Endothelial cell (in vitro differentiated cells): ENCODE data around the gene IPO4. TPM values are rescaled to one million over a fixed set of nuclear protein-coding genes. Genes with fewer than 3 reads are reported as not detected.

Experiments used
- DNase-seq: peaks from one replicate; pipeline ENCODE4 v3.0.0; 2021; ENCODE audit warnings: low spot score
- H3K27ac Mint-ChIP-seq: one replicate; pipeline ENCODE4 v1.8.0; 2021; ENCODE audit warnings: mixed read lengths, inconsistent platforms; ENCODE audit not compliant: unreplicated experiment
- H3K27me3 Mint-ChIP-seq: one replicate; pipeline ENCODE4 v1.8.0; 2021; ENCODE audit warnings: mild to moderate bottlenecking, moderate library complexity, mixed read lengths, inconsistent platforms; ENCODE audit not compliant: unreplicated experiment
- H3K36me3 Mint-ChIP-seq: one replicate; pipeline ENCODE4 v1.8.0; 2021; ENCODE audit warnings: mild to moderate bottlenecking, low read depth, mixed read lengths, inconsistent platforms; ENCODE audit not compliant: unreplicated experiment
- H3K4me1 Mint-ChIP-seq: one replicate; pipeline ENCODE4 v1.8.0; 2021; ENCODE audit warnings: mild to moderate bottlenecking, mixed read lengths, inconsistent platforms; ENCODE audit not compliant: unreplicated experiment
- H3K4me3 Mint-ChIP-seq: one replicate; pipeline ENCODE4 v1.8.0; 2021; ENCODE audit warnings: mild to moderate bottlenecking, mixed read lengths, inconsistent platforms; ENCODE audit not compliant: unreplicated experiment
- H3K9me3 Mint-ChIP-seq: one replicate; pipeline ENCODE4 v1.8.0; 2021; ENCODE audit warnings: mixed read lengths, inconsistent platforms; ENCODE audit not compliant: unreplicated experiment
- CTCF ChIP-seq: fragments of 200-600 bp; sonication (generic); IDR thresholded peaks from one replicate; pipeline ENCODE4 v1.5.0; 2021; ENCODE audit warnings: antibody characterized with exemption; ENCODE audit not compliant: unreplicated experiment
- total RNA-seq: library from RNA; stranded (reverse); fragmentation: NEBNext Ultra II Directional; extraction: Animal tissue kit (Norgen Biotek cat#: 25700); gene quantifications from one replicate; pipeline ENCODE4 v1.2.1, GENCODE V29; 2021; ENCODE audit not compliant: unreplicated experiment

IPO4 gene
- total RNA-seq, 1 donor from 2014 or later = 29.0 TPM

GRCh38 chr14:24150061-24150460 lies 38.6 kb downstream of the IPO4 start:
- no peak for DNase-seq
- peaks cover 33% of the 10 kb centered on the region for H3K36me3 Mint-ChIP-seq

GRCh38 chr14:24149302-24149969 lies 39.2 kb downstream of the IPO4 start:
- Mint-ChIP-seq H3K4me3 (peak overlapping the region; percentile 94), H3K4me1 (peaks cover 27% of the 10 kb centered on the region), H3K27me3 (peaks cover 15% of the 10 kb centered on the region), H3K36me3 (peaks cover 29% of the 10 kb centered on the region), H3K27ac (no peak overlapping the region), H3K9me3 (no peaks in the 10 kb centered on the region)
- TF ChIP-seq CTCF = no peak
- DNase-seq = no peak

More at GRCh38 chr14:24150061-24150460, 38.6 kb downstream of the IPO4 start:
- TF ChIP-seq CTCF = no peak
- H3K9me3 Mint-ChIP-seq = no peaks in the 10 kb centered on the region
- H3K4me1 Mint-ChIP-seq = peaks cover 33% of the 10 kb centered on the region
- peaks cover 18% of the 10 kb centered on the region for H3K27me3 Mint-ChIP-seq
- H3K4me3 Mint-ChIP-seq = no peak overlapping the region
- no peak overlapping the region for H3K27ac Mint-ChIP-seq

- Mint-ChIP-seq H3K36me3 (peaks cover 38% of the 10 kb centered on the region), H3K9me3 (no peaks in the 10 kb centered on the region), H3K4me1 (peaks cover 27% of the 10 kb centered on the region), H3K27ac (peak overlapping the region; percentile 89), H3K4me3 (peak overlapping the region; percentile 94), H3K27me3 (peaks cover 17% of the 10 kb centered on the region)
- no peak for DNase-seq
- TF ChIP-seq CTCF = no peak
Observed at GRCh38 chr14:24147761-24148428, 40.7 kb downstream of the IPO4 start.

GRCh38 chr14:24146978-24147760 lies 41.4 kb downstream of the IPO4 start, which contains the start of gene RNF31:
Gene RNF31, plus strand, starts transcription at chr14:24147498. Its CDS starts 201 bp downstream, at chr14:24147699.
- Mint-ChIP-seq H3K27me3 (peaks cover 17% of the 10 kb centered on the region), H3K9me3 (no peaks in the 10 kb centered on the region), H3K27ac (peak within 1 kb of the TSS; percentile 89), H3K4me1 (peaks cover 27% of the 10 kb centered on the region), H3K4me3 (peak within 1 kb of the TSS; percentile 96), H3K36me3 (peaks cover 39% of the 10 kb centered on the region)
- peak; percentile 90 for DNase-seq
- TF ChIP-seq CTCF = no peak
